HFFc6 (cell line): ENCODE measurements around the gene THNSL1. TPM values are rescaled to one million over a fixed set of nuclear protein-coding genes. Genes with fewer than 3 reads are reported as not detected.

Source experiments
- DNase-seq: peaks from one replicate; pipeline ENCODE4 v3.0.0-alpha.2; 2018
- H3K27ac Mint-ChIP-seq: 2 replicates; pipeline ENCODE4 v1.8.0; 2020; ENCODE audit warnings: mild to moderate bottlenecking, mixed read lengths
- H3K27me3 Mint-ChIP-seq: 2 replicates; pipeline ENCODE4 v1.8.0; 2021; ENCODE audit warnings: mild to moderate bottlenecking, moderate library complexity, mixed read lengths; ENCODE audit not compliant: insufficient read depth
- H3K36me3 Mint-ChIP-seq: 2 replicates; pipeline ENCODE4 v1.8.0; 2021; ENCODE audit warnings: low read depth, mixed read lengths
- H3K4me1 Mint-ChIP-seq: 2 replicates; pipeline ENCODE4 v1.8.0; 2020; ENCODE audit warnings: low read depth, mixed read lengths
- H3K4me3 Mint-ChIP-seq: 2 replicates; pipeline ENCODE4 v1.8.0; 2020; ENCODE audit warnings: mild to moderate bottlenecking, moderate library complexity, mixed read lengths
- H3K9me3 Mint-ChIP-seq: 2 replicates; pipeline ENCODE4 v1.8.0; 2020; ENCODE audit warnings: mild to moderate bottlenecking, mixed read lengths
- total RNA-seq, 6 experiments: library from RNA; stranded (reverse); fragmentation: NEBNext Ultra II Directional; extraction: Animal tissue kit (Norgen Biotek cat#: 25700); gene quantifications; 2 replicates in 1 of 6; 3 replicates in 5 of 6; pipeline ENCODE4 v1.2.3, GENCODE V29; 2021
- TF ChIP-seq, protein P1 (sequence below): fragments of 200-600 bp; sonication (generic); IDR thresholded peaks from 2 replicates; pipeline ENCODE4 v1.5.0; 2021; ENCODE audit warnings: antibody characterized with exemption, mild to moderate bottlenecking

The THNSL1 gene
- total RNA-seq, 6 experiments from 2014 or later, result 2.8 to 4.4 (median 3.6) TPM

DNA sequence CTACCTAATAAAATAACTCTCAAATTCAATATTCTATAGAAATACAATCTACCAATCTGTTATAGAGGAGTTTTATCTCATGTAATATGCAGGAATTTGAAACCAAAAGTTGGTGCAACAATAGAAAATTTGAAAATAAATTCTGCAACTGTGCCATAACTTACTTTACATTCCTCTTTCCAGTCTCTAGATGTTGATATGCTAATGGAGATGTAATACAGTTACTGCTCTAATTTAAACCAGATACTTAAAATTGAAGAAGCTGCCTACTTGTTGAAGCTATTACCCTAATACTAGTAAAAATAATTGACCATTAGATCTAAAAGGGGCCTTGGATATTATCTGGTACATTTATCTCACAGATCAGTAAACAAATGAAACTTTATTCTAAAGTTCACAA lies 1.8 kb upstream of the THNSL1 start:
- Mint-ChIP-seq H3K36me3 (no peaks in the 10 kb centered on the region; the same call in 1 of the 2 replicates), H3K4me1 (peaks cover 29% of the 10 kb centered on the region), H3K9me3 (no peaks in the 10 kb centered on the region), H3K27me3 (no peaks in the 10 kb centered on the region), H3K27ac (0 out of 2 replicates have a peak overlapping the region, but pooled peaks have one; percentile 38), H3K4me3 (0 out of 2 replicates have a peak overlapping the region, but pooled peaks have one; percentile 91)
- no peak for DNase-seq
- TF ChIP-seq, protein P1, sequence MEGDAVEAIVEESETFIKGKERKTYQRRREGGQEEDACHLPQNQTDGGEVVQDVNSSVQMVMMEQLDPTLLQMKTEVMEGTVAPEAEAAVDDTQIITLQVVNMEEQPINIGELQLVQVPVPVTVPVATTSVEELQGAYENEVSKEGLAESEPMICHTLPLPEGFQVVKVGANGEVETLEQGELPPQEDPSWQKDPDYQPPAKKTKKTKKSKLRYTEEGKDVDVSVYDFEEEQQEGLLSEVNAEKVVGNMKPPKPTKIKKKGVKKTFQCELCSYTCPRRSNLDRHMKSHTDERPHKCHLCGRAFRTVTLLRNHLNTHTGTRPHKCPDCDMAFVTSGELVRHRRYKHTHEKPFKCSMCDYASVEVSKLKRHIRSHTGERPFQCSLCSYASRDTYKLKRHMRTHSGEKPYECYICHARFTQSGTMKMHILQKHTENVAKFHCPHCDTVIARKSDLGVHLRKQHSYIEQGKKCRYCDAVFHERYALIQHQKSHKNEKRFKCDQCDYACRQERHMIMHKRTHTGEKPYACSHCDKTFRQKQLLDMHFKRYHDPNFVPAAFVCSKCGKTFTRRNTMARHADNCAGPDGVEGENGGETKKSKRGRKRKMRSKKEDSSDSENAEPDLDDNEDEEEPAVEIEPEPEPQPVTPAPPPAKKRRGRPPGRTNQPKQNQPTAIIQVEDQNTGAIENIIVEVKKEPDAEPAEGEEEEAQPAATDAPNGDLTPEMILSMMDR, result no peak

DNA sequence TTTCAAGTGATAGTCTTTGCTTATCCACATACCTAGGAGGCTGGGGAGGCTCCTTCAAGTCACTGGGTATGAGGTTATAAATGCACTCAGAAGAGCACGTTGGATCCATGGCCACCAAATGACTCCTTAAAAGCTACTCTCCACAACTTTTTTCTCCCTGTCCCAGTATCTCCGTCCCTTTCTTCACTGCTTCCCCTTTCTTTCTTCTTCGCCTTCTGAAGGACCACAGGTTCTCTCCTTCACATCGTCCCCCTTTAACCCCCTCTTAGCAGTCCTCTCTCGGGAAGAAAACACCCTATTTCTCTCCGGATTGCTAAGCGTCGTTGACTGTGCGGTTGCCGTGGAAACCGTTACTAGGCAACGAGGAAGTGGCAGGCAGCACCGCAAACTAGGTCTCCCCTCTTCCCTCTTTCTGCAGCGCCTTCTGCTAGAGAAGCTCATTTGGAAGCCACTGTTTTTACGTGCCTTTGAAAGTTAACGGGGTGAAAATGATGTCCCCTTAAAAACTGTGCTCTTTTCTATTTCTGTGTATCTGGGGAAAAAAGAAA lies 510 bp upstream of the THNSL1 start, which contains the start of gene ENKUR:
TSS of gene ENKUR (minus strand) at position 331 of the 548 bp plus-strand sequence. CDS start at position 109, 222 bp downstream.
- Mint-ChIP-seq H3K27me3 (no peaks in the 10 kb centered on the region), H3K27ac (peak within 1 kb of the TSS; percentile 92), H3K4me3 (peak within 1 kb of the TSS; percentile 91), H3K4me1 (peaks cover 29% of the 10 kb centered on the region), H3K9me3 (no peaks in the 10 kb centered on the region), H3K36me3 (no peaks in the 10 kb centered on the region; the same call in 1 of the 2 replicates)
- TF ChIP-seq, protein P1, result no peak
- DNase-seq, result peak; percentile 90

DNA sequence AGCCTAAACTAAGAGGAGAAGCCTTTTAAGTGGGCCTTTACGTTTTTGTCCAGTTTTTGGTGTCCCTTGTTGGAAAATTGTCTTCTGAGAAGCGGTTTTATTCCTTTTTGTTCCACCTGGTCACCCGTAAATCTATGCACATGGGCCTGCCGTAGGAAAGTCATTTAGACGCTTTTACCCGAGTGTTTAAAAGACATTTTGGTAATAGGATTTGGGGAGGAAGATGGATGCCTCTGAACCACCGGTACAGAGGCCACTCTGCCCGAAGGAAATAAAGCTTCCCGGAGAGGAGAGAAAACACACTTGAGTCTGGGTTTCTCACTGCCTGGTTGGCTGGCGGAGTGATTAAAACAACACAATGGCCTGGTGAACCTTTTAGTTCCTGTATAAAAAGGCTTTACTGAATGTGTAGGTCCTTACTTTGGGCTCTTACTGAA lies 760 bp downstream of the THNSL1 start:
- Mint-ChIP-seq H3K27me3 (no peaks in the 10 kb centered on the region), H3K4me3 (peak overlapping the region; percentile 91), H3K27ac (peak overlapping the region; percentile 92), H3K9me3 (no peaks in the 10 kb centered on the region), H3K4me1 (peaks cover 36% of the 10 kb centered on the region), H3K36me3 (no peaks in the 10 kb centered on the region; the same call in 1 of the 2 replicates)
- no peak for DNase-seq
- TF ChIP-seq, protein P1, result no peak

DNA sequence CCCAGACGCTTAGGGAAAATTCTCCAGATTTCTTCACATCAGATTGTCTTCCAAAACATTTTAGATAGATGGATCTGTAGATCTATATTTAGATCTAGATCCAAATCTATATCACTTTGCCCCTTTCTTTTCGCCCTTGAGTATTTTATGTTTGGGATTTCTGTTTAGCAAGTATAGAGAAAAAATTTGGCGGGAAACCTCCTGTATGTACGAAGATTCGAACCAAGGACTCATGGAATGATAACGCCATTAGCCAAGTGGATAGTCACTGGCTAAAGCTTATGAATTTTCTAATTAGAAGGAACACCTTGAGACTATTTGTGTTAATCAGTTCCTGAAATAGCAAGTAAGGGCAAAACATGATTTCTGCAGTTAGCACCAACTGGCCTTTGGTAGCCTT lies 1.2 kb downstream of the THNSL1 start:
- Mint-ChIP-seq H3K27ac (peak overlapping the region; percentile 92), H3K4me1 (peaks cover 36% of the 10 kb centered on the region), H3K4me3 (peak overlapping the region; percentile 91), H3K27me3 (no peaks in the 10 kb centered on the region), H3K36me3 (no peaks in the 10 kb centered on the region; the same call in 1 of the 2 replicates), H3K9me3 (no peaks in the 10 kb centered on the region)
- TF ChIP-seq, protein P1, result no peak
- no peak for DNase-seq

DNA sequence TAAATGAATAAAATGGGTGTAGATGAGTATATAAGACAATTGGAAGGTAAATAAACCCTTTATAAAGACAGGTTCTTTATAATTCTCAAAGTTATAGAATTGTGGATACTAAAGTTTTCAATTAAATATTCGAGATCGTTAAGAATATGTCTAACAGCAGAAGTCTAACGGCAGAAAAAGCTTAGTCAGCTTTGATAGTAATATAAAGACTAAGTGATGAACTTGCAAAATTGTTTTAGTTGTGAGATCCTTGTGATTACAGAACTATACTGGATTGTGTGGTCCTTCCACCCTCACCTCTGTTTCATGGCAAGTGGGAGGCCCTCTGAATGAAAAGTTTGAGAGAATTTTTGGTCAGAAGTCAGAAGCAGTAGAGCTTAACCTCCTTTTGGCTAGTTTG lies 2.3 kb downstream of the THNSL1 start:
- Mint-ChIP-seq H3K27ac (no peak overlapping the region), H3K36me3 (no peaks in the 10 kb centered on the region; the same call in 1 of the 2 replicates), H3K9me3 (no peaks in the 10 kb centered on the region), H3K27me3 (no peaks in the 10 kb centered on the region), H3K4me1 (peaks cover 42% of the 10 kb centered on the region), H3K4me3 (no peak overlapping the region)
- TF ChIP-seq, protein P1, result no peak
- no peak for DNase-seq
